ENCODE data around the gene LRIG3. TPM values are rescaled to one million over a fixed set of nuclear protein-coding genes. Genes with fewer than 3 reads are reported as not detected.
"Not testable (repeated sequence)": the region's sequence is repeated elsewhere in the genome, so short reads cannot be mapped to it uniquely, and the experiment has no call there.

LRIG3 gene
- total RNA-seq, 1 donor from 2014 or later = 0.21 TPM

DNA sequence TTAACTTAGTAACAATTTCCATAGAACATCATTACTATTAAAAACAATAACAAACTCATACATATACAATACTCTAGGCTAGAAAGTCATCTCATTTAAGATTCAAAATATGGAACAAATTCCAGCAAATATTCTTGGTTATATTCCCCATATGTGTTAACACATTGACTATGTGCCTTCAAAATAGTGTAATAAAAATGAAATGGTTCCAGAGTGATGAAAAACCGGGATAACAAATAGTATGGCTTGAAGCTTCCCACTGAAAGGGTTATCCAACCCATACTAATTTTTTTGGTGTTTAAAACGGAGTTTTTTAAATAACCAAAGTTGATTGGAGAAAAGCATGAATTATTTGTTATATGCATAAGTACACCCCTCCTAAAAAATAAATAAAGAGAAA is 5.3 kb downstream of the LRIG3 start:
- intact Hi-C loops (cut with micrococcal nuclease) = no loop called here
- no peak overlapping the region for H3K4me3 Mint-ChIP-seq (ENCODE audit: low read depth)
- H3K36me3 Mint-ChIP-seq (ENCODE audit: low read depth) = no peaks in the 10 kb centered on the region
- H3K9me3 Mint-ChIP-seq = no peaks in the 10 kb centered on the region
- H3K27me3 Mint-ChIP-seq (ENCODE audit: low read depth) = peaks cover 19% of the 10 kb centered on the region
- no peak for DNase-seq (ENCODE audit: low spot score)
- no peaks in the 10 kb centered on the region for H3K4me1 Mint-ChIP-seq (ENCODE audit: low read depth)
- no peak overlapping the region for H3K27ac Mint-ChIP-seq

DNA sequence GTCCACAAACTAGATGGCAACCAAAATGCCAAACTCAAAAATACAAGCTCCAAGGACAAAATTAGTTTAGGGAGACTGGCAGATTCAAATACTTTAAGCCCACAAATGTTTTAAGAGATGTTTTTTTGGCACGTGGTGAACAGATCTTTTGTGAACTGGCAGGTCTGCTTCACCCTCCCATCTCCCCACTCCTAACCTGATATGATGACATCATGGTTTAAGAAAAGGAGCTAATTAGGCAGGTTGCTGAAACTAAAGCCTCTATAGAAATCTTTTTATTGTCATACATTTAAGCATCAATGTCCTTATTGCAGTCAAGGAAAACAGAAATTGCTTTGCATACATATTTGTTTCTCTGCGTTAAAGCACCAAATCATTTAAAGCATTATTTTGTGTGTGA is 5.8 kb downstream of the LRIG3 start:
- Mint-ChIP-seq H3K27me3 (ENCODE audit: low read depth) (peaks cover 17% of the 10 kb centered on the region), H3K27ac (no peak overlapping the region), H3K36me3 (ENCODE audit: low read depth) (no peaks in the 10 kb centered on the region), H3K4me1 (ENCODE audit: low read depth) (no peaks in the 10 kb centered on the region), H3K4me3 (ENCODE audit: low read depth) (no peak overlapping the region), H3K9me3 (no peaks in the 10 kb centered on the region)
- intact Hi-C loops (cut with micrococcal nuclease) = no loop called here
- no peak for DNase-seq (ENCODE audit: low spot score)

DNA sequence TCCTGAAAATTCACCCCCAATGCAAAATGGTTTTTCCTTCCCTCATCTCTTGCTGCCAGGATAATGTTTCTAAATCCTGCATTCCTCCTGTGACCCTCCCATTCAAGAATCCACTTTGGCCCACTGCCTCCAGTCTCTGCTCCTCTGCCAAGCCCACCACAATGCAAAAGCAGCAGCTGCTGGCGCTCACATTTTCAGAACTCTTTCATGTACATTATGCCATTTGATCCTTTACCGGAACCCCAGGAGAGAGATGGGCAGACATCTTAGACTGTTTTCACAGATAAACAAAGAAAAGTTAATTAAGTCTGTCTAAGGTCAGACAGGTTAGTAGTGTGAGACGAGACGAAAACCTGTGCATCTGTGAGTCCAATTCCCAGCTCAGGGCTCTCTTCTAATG is 12.9 kb downstream of the LRIG3 start:
- Mint-ChIP-seq H3K27ac (no peak overlapping the region), H3K36me3 (ENCODE audit: low read depth) (no peaks in the 10 kb centered on the region), H3K4me3 (ENCODE audit: low read depth) (no peak overlapping the region), H3K27me3 (ENCODE audit: low read depth) (no peaks in the 10 kb centered on the region), H3K9me3 (no peaks in the 10 kb centered on the region), H3K4me1 (ENCODE audit: low read depth) (no peaks in the 10 kb centered on the region)
- intact Hi-C loops (cut with micrococcal nuclease) = no loop called here
- DNase-seq (ENCODE audit: low spot score) = no peak

DNA sequence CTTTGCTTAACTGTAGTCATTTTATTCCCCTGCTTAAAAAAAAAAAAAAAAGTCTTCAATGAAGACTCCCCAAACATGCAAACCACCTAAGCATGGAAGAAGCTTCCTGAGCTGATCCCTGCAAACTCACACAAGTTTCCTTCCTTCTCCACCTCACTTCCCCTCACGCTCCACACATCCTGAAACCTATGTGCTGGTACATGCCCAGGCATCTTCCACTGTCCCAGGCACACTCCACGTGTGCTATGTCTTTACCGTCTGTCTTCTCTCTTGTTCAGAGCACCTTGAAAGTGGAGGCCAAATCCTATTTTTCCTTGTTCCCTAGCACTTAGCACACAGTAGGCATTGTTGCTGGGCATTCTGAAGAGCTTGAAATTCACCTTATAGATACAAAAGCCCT is 13.4 kb downstream of the LRIG3 start:
- Mint-ChIP-seq H3K9me3 (no peaks in the 10 kb centered on the region), H3K27me3 (ENCODE audit: low read depth) (no peaks in the 10 kb centered on the region), H3K4me1 (ENCODE audit: low read depth) (no peaks in the 10 kb centered on the region), H3K36me3 (ENCODE audit: low read depth) (no peaks in the 10 kb centered on the region), H3K4me3 (ENCODE audit: low read depth) (no peak overlapping the region), H3K27ac (no peak overlapping the region)
- intact Hi-C loops (cut with micrococcal nuclease) = no loop called here
- no peak for DNase-seq (ENCODE audit: low spot score)

DNA sequence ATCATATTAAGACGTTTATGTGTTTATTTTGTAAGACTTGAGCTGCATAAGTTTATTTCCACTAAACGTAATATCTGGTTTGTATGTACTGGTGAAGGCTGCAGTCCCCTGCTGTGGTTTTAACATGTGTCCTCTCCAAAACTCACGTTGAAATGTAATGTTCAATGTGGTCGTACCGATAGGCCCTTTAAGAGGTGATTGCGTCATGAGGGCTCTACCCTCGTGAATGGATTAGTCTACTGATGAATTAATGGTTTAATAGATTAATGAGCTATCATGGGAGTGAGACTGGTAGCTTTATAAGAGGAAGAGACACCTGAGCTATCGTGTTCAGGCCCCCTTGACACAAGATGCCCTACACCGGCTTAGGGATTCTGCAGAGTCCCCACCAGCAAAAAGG is 14.9 kb downstream of the LRIG3 start:
- Mint-ChIP-seq H3K4me1 (ENCODE audit: low read depth) (no peaks in the 10 kb centered on the region), H3K27me3 (ENCODE audit: low read depth) (no peaks in the 10 kb centered on the region), H3K36me3 (ENCODE audit: low read depth) (no peaks in the 10 kb centered on the region), H3K9me3 (no peaks in the 10 kb centered on the region), H3K27ac (no peak overlapping the region), H3K4me3 (ENCODE audit: low read depth) (no peak overlapping the region)
- intact Hi-C loops (cut with micrococcal nuclease) = no loop called here
- DNase-seq (ENCODE audit: low spot score) = no peak

DNA sequence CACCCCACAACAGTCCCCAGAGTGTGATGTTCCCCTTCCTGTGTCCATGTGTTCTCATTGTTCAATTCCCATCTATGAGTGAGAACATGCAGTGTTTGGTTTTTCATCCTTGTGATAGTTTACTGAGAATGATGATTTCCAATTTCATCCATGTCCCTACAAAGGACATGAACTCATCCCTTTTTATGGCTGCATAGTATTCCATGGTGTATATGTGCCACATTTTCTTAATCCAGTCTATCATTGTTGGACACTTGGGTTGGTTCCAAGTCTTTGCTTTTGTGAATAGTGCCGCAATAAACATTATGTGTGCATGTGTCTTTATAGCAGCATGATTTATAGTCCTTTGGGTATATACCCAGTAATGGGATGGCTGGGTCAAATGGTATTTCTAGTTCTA is 17.6 kb downstream of the LRIG3 start:
- H3K27me3 Mint-ChIP-seq (ENCODE audit: low read depth); intact Hi-C loops (cut with micrococcal nuclease); H3K36me3 Mint-ChIP-seq (ENCODE audit: low read depth); H3K4me3 Mint-ChIP-seq (ENCODE audit: low read depth); H3K9me3 Mint-ChIP-seq; DNase-seq (ENCODE audit: low spot score); H3K4me1 Mint-ChIP-seq (ENCODE audit: low read depth); H3K27ac Mint-ChIP-seq: not testable (repeated sequence)

DNA sequence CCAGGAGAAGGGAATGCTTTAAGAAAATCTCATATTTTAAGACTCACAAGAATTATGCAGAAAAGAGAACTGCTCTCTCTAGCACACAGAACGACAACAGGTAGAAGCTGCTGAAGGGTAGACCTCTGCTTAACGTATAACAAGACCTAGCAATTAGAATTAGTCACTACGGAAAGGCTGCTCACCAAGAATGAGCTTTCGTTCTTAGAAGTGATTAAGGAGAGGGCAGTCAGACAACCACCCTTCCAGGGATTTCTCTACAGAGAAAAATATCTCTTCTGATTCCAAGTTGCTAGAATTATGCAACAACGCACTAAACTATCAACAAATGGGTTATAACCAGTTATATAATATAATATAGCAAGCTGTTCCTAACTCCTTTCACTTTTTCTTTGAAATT is 18.6 kb downstream of the LRIG3 start:
- Mint-ChIP-seq H3K27ac (no peak overlapping the region), H3K4me1 (ENCODE audit: low read depth) (no peaks in the 10 kb centered on the region), H3K4me3 (ENCODE audit: low read depth) (no peak overlapping the region), H3K9me3 (no peaks in the 10 kb centered on the region), H3K27me3 (ENCODE audit: low read depth) (no peaks in the 10 kb centered on the region), H3K36me3 (ENCODE audit: low read depth) (no peaks in the 10 kb centered on the region)
- intact Hi-C loops (cut with micrococcal nuclease) = no loop called here
- no peak for DNase-seq (ENCODE audit: low spot score)

DNA sequence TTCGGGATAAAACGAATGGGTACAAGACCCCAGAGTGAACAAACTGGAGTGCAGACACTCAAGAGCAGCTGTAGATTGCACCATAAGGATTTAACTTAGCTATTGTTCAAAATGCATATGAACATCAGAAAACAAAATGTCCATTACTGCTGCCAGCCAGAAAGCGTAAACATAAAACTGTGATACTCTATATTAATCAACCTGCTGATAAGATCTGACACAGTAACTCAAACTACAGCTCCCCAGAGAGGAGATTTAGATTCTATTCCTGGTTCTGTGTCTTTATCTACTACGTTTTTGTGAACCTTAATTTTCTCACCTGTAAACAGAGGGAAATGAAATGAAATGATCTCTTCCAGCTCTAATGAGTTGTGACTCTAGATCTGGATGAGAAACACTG is 22.3 kb downstream of the LRIG3 start:
- no peak overlapping the region for H3K4me3 Mint-ChIP-seq (ENCODE audit: low read depth)

DNA sequence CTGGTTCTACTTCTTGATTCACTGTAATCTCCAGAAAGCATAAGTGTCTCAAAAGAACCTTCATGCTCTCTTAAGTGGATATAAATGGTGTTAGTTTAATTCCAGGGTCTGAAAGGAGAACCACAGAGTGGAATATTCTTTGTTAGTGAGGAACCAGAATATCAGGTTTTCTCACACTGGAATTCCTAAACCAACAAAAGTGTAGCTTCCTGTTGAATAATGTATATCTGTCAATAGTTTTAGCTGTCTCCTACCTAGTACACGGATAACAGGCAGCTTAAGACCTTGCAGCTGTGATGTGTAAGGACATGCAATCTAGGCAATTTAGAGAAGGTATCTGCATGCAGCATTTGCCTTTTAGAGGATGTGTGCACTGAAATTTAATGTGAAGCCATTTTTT is 24.0 kb downstream of the LRIG3 start:
- no peak for DNase-seq (ENCODE audit: low spot score)
- Mint-ChIP-seq H3K9me3 (no peaks in the 10 kb centered on the region), H3K27me3 (ENCODE audit: low read depth) (no peaks in the 10 kb centered on the region), H3K27ac (no peak overlapping the region), H3K36me3 (ENCODE audit: low read depth) (no peaks in the 10 kb centered on the region), H3K4me1 (ENCODE audit: low read depth) (no peaks in the 10 kb centered on the region), H3K4me3 (ENCODE audit: low read depth) (no peak overlapping the region)
- intact Hi-C loops (cut with micrococcal nuclease) = no loop called here

More for the DNA sequence above, 22.3 kb downstream of the LRIG3 start:
- no peaks in the 10 kb centered on the region for H3K9me3 Mint-ChIP-seq
- no peak for DNase-seq (ENCODE audit: low spot score)
- no peaks in the 10 kb centered on the region for H3K36me3 Mint-ChIP-seq (ENCODE audit: low read depth)
- H3K4me1 Mint-ChIP-seq (ENCODE audit: low read depth) = no peaks in the 10 kb centered on the region
- no peaks in the 10 kb centered on the region for H3K27me3 Mint-ChIP-seq (ENCODE audit: low read depth)
- intact Hi-C loops (cut with micrococcal nuclease) = no loop called here
- H3K27ac Mint-ChIP-seq = no peak overlapping the region

DNA sequence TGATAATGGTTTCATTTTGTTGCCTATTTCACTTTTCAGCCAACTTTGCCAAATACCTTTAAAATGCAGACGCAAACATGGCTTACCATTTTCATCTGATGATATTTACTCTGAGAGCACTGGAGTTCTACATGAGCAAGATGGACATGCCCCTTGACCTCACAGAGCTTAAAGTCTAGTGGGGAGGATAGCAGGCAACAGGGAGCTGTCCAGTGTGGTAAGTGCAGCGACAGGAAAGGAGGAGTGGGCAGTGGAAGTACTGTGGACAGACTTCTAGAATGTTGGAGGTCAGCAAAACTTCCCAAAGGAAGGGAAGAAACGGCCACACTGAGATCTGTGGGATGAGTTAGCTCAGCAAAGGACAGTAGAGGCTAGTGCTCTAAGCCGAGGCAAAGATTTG is 25.3 kb downstream of the LRIG3 start:
- Mint-ChIP-seq H3K4me3 (ENCODE audit: low read depth) (no peak overlapping the region), H3K9me3 (no peaks in the 10 kb centered on the region), H3K36me3 (ENCODE audit: low read depth) (no peaks in the 10 kb centered on the region), H3K27ac (no peak overlapping the region), H3K4me1 (ENCODE audit: low read depth) (no peaks in the 10 kb centered on the region), H3K27me3 (ENCODE audit: low read depth) (no peaks in the 10 kb centered on the region)
- DNase-seq (ENCODE audit: low spot score) = no peak
- intact Hi-C loops (cut with micrococcal nuclease) = no loop called here

DNA sequence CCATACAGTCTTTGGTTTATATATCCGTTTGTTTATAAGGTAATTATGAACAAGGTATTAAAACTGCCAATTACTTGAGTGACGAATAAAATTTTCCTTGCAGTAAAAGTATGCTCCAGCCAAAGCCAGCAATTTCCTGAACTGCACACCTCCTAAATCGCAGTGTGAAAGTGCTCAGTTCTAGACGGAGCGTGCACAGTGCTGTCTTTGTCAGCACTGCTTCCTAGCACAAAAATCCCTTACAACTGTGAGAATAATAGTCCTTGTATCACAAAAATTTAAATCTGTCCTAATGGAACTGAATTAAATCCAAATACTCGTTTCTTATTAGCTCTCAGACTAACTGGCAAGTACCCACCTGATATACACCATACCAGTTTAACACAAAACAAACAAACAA is 26.3 kb downstream of the LRIG3 start:
- H3K36me3 Mint-ChIP-seq (ENCODE audit: low read depth) = no peaks in the 10 kb centered on the region
- no peaks in the 10 kb centered on the region for H3K4me1 Mint-ChIP-seq (ENCODE audit: low read depth)
- no peak overlapping the region for H3K27ac Mint-ChIP-seq

DNA sequence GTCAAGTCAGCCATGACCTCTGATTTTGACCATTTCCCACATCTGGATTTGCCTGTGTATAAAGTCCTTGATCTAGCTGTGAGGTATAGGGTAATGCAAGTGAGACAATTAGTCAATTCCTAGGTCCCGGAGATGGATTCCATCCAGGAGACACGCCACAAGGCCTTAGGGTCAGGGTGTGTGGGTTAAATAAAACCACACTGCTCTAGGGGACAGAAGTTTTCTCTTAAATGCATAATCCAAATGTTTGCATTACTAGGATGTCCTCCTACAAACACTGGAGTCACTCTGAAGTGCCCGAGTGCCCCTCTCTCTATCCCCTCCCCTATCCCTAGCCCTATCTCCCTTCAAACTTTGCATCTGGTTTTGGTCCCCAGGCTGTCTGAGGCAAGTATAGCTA is 26.8 kb downstream of the LRIG3 start:
- Mint-ChIP-seq H3K9me3 (no peaks in the 10 kb centered on the region), H3K4me3 (ENCODE audit: low read depth) (no peak overlapping the region), H3K4me1 (ENCODE audit: low read depth) (no peaks in the 10 kb centered on the region), H3K27me3 (ENCODE audit: low read depth) (no peaks in the 10 kb centered on the region), H3K36me3 (ENCODE audit: low read depth) (no peaks in the 10 kb centered on the region), H3K27ac (no peak overlapping the region)
- DNase-seq (ENCODE audit: low spot score) = no peak
- intact Hi-C loops (cut with micrococcal nuclease) = no loop called here

More for the DNA sequence above, 26.3 kb downstream of the LRIG3 start:
- intact Hi-C loops (cut with micrococcal nuclease) = no loop called here
- DNase-seq (ENCODE audit: low spot score) = no peak
- no peaks in the 10 kb centered on the region for H3K9me3 Mint-ChIP-seq
- no peak overlapping the region for H3K4me3 Mint-ChIP-seq (ENCODE audit: low read depth)
- H3K27me3 Mint-ChIP-seq (ENCODE audit: low read depth) = no peaks in the 10 kb centered on the region

DNA sequence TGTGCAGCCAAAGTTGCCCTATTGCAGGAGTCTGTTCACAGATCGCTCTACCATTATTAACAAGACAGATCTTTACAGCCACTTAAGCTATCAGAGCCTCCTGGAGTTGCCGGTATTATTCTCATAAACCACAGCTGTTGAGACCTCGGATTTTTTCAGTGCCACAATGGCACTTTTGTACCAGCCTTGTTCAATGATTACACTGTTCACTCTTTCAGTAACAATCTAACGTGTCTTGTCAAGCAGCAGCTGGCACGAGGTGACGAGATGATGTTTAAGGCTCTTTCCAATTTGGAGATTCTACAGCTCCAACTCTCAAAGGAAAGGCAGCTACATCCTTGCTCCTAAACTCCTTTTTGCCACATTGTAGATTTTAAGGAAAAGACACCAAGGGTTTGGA is 30.7 kb downstream of the LRIG3 start:
- Mint-ChIP-seq H3K27ac (no peak overlapping the region), H3K4me3 (ENCODE audit: low read depth) (no peak overlapping the region), H3K9me3 (no peaks in the 10 kb centered on the region), H3K27me3 (ENCODE audit: low read depth) (no peaks in the 10 kb centered on the region), H3K4me1 (ENCODE audit: low read depth) (no peaks in the 10 kb centered on the region), H3K36me3 (ENCODE audit: low read depth) (no peaks in the 10 kb centered on the region)
- DNase-seq (ENCODE audit: low spot score) = no peak
- intact Hi-C loops (cut with micrococcal nuclease) = no loop called here

DNA sequence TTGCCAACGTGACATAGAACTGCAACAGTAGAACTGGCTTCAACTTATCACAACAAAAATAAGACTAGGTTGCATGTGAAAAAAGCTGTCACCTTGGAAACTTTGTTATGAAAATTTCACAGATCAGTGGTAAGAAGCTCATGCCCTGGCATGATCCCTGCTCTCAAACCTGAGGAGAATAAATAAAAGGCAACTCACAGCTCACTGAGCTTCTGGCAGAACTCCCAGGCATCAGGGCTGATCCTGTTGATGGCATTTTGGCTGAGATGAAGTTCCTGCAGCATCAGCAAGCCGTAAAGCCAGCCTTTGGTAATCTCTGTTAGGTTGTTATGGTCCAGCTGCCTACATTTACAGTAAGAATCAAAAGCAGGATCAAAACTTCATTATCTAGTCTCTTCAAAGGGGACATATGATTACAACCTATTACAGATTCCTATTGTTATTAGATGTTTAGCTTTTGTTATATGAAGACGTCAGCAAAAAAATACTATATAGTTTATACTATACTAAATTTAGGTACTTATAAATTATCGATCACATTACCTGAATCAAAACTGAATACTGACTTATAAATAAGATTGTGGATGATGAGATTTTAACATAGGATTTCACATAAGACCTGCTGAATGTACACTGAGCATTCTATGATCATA is 32.0 kb downstream of the LRIG3 start:
- Mint-ChIP-seq H3K27me3 (ENCODE audit: low read depth) (no peaks in the 10 kb centered on the region), H3K9me3 (no peaks in the 10 kb centered on the region), H3K36me3 (ENCODE audit: low read depth) (no peaks in the 10 kb centered on the region), H3K27ac (no peak overlapping the region), H3K4me1 (ENCODE audit: low read depth) (no peaks in the 10 kb centered on the region), H3K4me3 (ENCODE audit: low read depth) (no peak overlapping the region)
- DNase-seq (ENCODE audit: low spot score) = no peak
- intact Hi-C loops (cut with micrococcal nuclease) = no loop called here
